Endodermal cell (in vitro differentiated cells): ENCODE measurements around the gene AKAP11. TPM values are rescaled to one million over a fixed set of nuclear protein-coding genes. Genes with fewer than 3 reads are reported as not detected.

ENCODE experiments used
- DNase-seq: peaks from one replicate; pipeline ENCODE4 v3.0.0-alpha.2; 2017
- H3K27ac ChIP-seq: 2 replicates; pipeline ENCODE4 v1.5.1; 2013; ENCODE audit warnings: mild to moderate bottlenecking, low read depth, low read length, moderate library complexity
- H3K27me3 ChIP-seq: 2 replicates; pipeline ENCODE4 v1.6.1; 2013; ENCODE audit warnings: mild to moderate bottlenecking, low read length, moderate library complexity; ENCODE audit not compliant: insufficient read depth, control insufficient read depth, poor library complexity, severe bottlenecking
- H3K36me3 ChIP-seq: 2 replicates; pipeline ENCODE4 v1.7.0; 2013; ENCODE audit warnings: mild to moderate bottlenecking, low read length, moderate library complexity; ENCODE audit not compliant: control insufficient read depth, insufficient read depth
- H3K4me1 ChIP-seq: one replicate; pipeline ENCODE4 v1.7.0; 2013; ENCODE audit warnings: low read length; ENCODE audit not compliant: control insufficient read depth, insufficient read depth
- H3K4me3 ChIP-seq: 2 replicates; pipeline ENCODE4 v1.5.1; 2013; ENCODE audit warnings: mild to moderate bottlenecking, low read length, moderate library complexity
- H3K9ac ChIP-seq: 2 replicates; pipeline ENCODE4 v1.6.1; 2013; ENCODE audit warnings: mild to moderate bottlenecking, low read length, moderate library complexity; ENCODE audit not compliant: poor library complexity, severe bottlenecking; ENCODE audit errors: extremely low read depth
- H3K9me3 ChIP-seq: 2 replicates; pipeline ENCODE4 v1.6.1; 2013; ENCODE audit warnings: mild to moderate bottlenecking, low read length, moderate library complexity; ENCODE audit not compliant: control insufficient read depth
- H3K27ac Mint-ChIP-seq: 2 replicates; pipeline ENCODE4 v1.8.0; 2020; ENCODE audit warnings: mixed read lengths
- H3K27me3 Mint-ChIP-seq: 2 replicates; pipeline ENCODE4 v1.8.0; 2021; ENCODE audit warnings: mild to moderate bottlenecking, mixed read lengths; ENCODE audit not compliant: insufficient read depth
- H3K36me3 Mint-ChIP-seq: 2 replicates; pipeline ENCODE4 v1.8.0; 2020; ENCODE audit warnings: low read depth, mixed read lengths
- H3K4me1 Mint-ChIP-seq: 2 replicates; pipeline ENCODE4 v1.8.0; 2020; ENCODE audit warnings: mixed read lengths
- H3K4me3 Mint-ChIP-seq: 2 replicates; pipeline ENCODE4 v1.8.0; 2020; ENCODE audit warnings: mild to moderate bottlenecking, moderate library complexity, mixed read lengths
- H3K9me3 Mint-ChIP-seq: 2 replicates; pipeline ENCODE4 v1.8.0; 2020; ENCODE audit warnings: mild to moderate bottlenecking, mixed read lengths
- WGBS, 2 experiments: methylation state at CpG; one replicate each; pipeline versions ENCODE4 v1.1.5 to v1.1.7; 2013; ENCODE audit warnings: missing lambda C conversion rate in 2 of 2, mixed read lengths in 1 of 2; ENCODE audit not compliant: insufficient coverage in 1 of 2, insufficient read length in 1 of 2; 5-methylcytosine and 5-hydroxymethylcytosine counted together
- total RNA-seq, 2 donors: library from RNA; stranded (reverse); fragmentation: NEBNext Ultra II Directional in 1 of 2; extraction: Animal tissue kit (Norgen Biotek cat#: 25700) in 1 of 2; gene quantifications; 2 replicates in 1 of 2; 3 replicates in 1 of 2; pipeline ENCODE4 v1.2.1, GENCODE V29; 2021
- TF ChIP-seq, protein P1 (sequence below): fragments of 200-600 bp; sonication (generic); conservative IDR thresholded peaks from 2 replicates; pipeline ENCODE4 v1.5.0; 2021; ENCODE audit warnings: antibody characterized with exemption, mild to moderate bottlenecking

AKAP11 gene
- total RNA-seq, 2 donors from 2014 or later = 16.9 to 17.6 TPM

DNA sequence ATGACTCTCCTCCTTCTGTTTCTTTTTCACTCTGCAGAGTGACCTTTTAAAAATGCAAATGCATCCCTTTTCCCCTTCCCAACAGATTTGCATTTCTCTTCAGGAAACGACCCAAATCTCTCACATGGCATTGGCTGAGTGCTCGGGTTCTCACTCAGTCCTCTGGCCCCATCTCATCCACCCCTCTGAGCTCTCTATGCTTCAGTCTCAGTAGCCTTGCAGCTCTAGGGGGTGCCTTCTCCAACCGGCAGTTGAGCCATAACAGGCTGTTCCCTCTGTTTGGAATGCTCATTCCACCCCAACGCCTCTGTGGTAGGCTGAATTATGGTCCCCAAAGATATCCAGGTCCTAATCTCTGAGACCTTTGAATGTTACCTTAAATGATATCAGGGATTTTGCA is 78.2 kb downstream of the AKAP11 start:
- TF ChIP-seq, protein P1, sequence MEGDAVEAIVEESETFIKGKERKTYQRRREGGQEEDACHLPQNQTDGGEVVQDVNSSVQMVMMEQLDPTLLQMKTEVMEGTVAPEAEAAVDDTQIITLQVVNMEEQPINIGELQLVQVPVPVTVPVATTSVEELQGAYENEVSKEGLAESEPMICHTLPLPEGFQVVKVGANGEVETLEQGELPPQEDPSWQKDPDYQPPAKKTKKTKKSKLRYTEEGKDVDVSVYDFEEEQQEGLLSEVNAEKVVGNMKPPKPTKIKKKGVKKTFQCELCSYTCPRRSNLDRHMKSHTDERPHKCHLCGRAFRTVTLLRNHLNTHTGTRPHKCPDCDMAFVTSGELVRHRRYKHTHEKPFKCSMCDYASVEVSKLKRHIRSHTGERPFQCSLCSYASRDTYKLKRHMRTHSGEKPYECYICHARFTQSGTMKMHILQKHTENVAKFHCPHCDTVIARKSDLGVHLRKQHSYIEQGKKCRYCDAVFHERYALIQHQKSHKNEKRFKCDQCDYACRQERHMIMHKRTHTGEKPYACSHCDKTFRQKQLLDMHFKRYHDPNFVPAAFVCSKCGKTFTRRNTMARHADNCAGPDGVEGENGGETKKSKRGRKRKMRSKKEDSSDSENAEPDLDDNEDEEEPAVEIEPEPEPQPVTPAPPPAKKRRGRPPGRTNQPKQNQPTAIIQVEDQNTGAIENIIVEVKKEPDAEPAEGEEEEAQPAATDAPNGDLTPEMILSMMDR = no peak
- H3K9me3 Mint-ChIP-seq = no peaks in the 10 kb centered on the region
- whole genome bisulfite sequencing, 2 experiments = 43 to 46% methylated on average over 2 to 4 of the region's 4 CpGs
- H3K27ac Mint-ChIP-seq = no peak overlapping the region
- Histone ChIP-seq H3K9ac (no peak overlapping the region), H3K27ac (no peak overlapping the region), H3K4me1 (peaks cover 15% of the 10 kb centered on the region), H3K4me3 (no peak overlapping the region), H3K36me3 (no peaks in the 10 kb centered on the region), H3K9me3 (no peaks in the 10 kb centered on the region), H3K27me3 (no peaks in the 10 kb centered on the region)
- DNase-seq = peak; percentile 54
- peaks cover 23% of the 10 kb centered on the region for H3K4me1 Mint-ChIP-seq
- H3K4me3 Mint-ChIP-seq = no peak overlapping the region
- H3K27me3 Mint-ChIP-seq = no peaks in the 10 kb centered on the region
- H3K36me3 Mint-ChIP-seq = no peaks in the 10 kb centered on the region

DNA sequence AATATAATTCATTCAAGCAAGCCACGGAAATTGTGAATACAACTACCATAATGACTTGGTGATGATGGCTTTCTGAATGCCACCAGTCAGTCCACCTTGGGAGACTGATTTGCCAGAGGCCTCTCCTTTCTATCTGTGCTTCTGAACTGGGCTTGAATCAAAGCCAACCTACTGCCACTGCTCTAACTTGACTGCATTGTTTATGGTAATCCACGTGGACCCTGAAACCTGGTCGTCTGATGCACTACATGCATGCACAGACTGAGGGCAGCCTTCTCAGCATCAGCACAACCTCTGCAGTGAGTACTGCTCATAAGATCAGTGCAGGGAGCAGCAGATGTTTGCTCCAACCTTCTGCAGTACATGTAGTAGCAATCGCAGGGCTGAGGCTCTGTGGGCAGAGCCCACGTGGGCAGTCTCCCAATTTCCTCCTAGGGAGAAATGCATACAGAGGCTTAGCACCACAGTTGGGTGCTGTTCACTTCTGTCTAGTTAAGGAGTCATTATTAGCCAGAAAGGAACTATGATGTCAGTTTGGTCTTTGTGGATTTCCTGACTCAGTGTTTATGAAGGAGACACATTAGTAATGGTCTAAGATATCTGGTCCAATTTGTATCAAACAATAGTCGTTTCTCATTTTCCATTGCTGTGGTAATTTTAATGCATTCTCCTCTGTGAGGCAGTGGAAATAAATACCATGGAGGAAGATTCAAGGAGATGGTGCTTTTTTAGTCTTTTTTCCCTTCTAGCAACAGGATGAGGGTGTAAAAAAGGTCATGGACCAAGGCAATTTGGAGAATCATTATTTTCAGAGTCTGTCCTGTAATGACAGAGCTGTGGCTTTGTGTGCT is 82.5 kb downstream of the AKAP11 start:
- Histone ChIP-seq H3K27ac (no peak overlapping the region), H3K27me3 (no peaks in the 10 kb centered on the region), H3K4me1 (peaks cover 17% of the 10 kb centered on the region), H3K36me3 (no peaks in the 10 kb centered on the region), H3K4me3 (no peak overlapping the region), H3K9me3 (no peaks in the 10 kb centered on the region), H3K9ac (no peak overlapping the region)
- Mint-ChIP-seq H3K36me3 (no peaks in the 10 kb centered on the region), H3K27me3 (peaks cover 10% of the 10 kb centered on the region), H3K4me1 (peaks cover 26% of the 10 kb centered on the region), H3K27ac (no peak overlapping the region), H3K9me3 (no peaks in the 10 kb centered on the region), H3K4me3 (no peak overlapping the region)
- TF ChIP-seq, protein P1 = peak; percentile 51
- WGBS, 2 experiments = 57 to 63% methylated on average over 6 of the region's 6 CpGs
- DNase-seq = no peak

DNA sequence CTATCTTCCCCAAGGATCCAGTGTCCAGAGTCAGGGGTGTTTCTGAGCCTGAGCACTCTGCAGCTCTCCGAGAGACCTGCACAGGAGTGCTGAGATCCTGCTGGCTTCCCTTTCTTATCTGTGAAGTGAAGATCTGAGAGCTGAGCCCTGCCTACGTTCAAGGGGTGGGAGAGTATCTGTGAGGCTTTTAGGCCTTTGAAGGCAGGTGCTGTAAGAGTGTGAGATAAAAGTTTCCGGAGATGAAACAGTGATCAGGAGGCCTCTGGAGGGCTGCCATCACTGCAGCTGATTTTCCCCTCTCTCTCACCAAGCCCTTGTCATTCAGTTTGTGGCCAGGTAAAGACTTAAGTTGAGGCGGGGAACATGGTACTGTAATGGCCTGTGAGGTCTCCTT is 83.1 kb downstream of the AKAP11 start:
- Mint-ChIP-seq H3K9me3 (no peaks in the 10 kb centered on the region), H3K4me1 (peaks cover 23% of the 10 kb centered on the region), H3K27me3 (peaks cover 10% of the 10 kb centered on the region), H3K36me3 (no peaks in the 10 kb centered on the region), H3K4me3 (no peak overlapping the region), H3K27ac (no peak overlapping the region)
- Histone ChIP-seq H3K27me3 (no peaks in the 10 kb centered on the region), H3K9ac (no peak overlapping the region), H3K9me3 (no peaks in the 10 kb centered on the region), H3K36me3 (no peaks in the 10 kb centered on the region), H3K4me1 (peaks cover 17% of the 10 kb centered on the region), H3K4me3 (no peak overlapping the region), H3K27ac (no peak overlapping the region)
- TF ChIP-seq, protein P1 = no peak
- 67 to 100% methylated on average over 1 to 4 of the region's 4 CpGs for WGBS, 2 experiments
- DNase-seq = no peak
